GM12878 (cell line): Measurements from ENCODE around the gene WDR18. TPM values are rescaled to one million over a fixed set of nuclear protein-coding genes. Genes with fewer than 3 reads are reported as not detected.

Source experiments
- ATAC-seq: fragments of 200-7000 bp; cut with Tn5 transposase; 3 replicates; pipeline ENCODE4 v1.9.1; 2020; ENCODE audit warnings: mild to moderate bottlenecking, moderate library complexity
- BruUV-seq: library from RNA; stranded (reverse); fragments of 400-500 nt; replicated peaks from 2 replicates; lab custom pipeline; 2021; lab: Mats Ljungman, UMichigan
- CTCF ChIA-PET: fragments of 300-600 bp; sonication (Branson Sonifier 250); formaldehyde crosslinking; extraction: SDS; loops from one replicate; lab custom pipeline; 2021; ENCODE audit warnings: inconsistent platforms; lab: Yijun Ruan, JAX
- POLR2A ChIA-PET: fragments of 350-600 bp; formaldehyde crosslinking; extraction: SDS; loops from one replicate; lab custom pipeline; 2021; ENCODE audit warnings: inconsistent platforms; lab: Charles Lee
- RAD21 ChIA-PET: fragments of 300-600 bp; sonication (Branson Sonifier 250); formaldehyde crosslinking; loops from one replicate; lab custom pipeline; 2023; ENCODE audit warnings: antibody characterized with exemption; ENCODE audit not compliant: unreplicated experiment; lab: Charles Lee
- SMC1A ChIA-PET: fragments of 300-600 bp; sonication (Branson Sonifier 250); formaldehyde crosslinking; loops from one replicate; lab custom pipeline; 2023; ENCODE audit not compliant: unreplicated experiment, uncharacterized antibody; lab: Charles Lee
- DNase-seq: peaks from one replicate; pipeline ENCODE4 v3.0.0-alpha.2; 2011; ENCODE audit warnings: low read depth, low spot score
- FAIRE-seq: peaks from 3 replicates; lab custom pipeline; 2011; peaks lifted over from hg19 to GRCh38; lab: Jason Lieb, UNC
- H2AFZ ChIP-seq: 2 replicates; pipeline ENCODE4 v1.6.0; 2011; ENCODE audit warnings: low read depth, low read length, control low read depth; ENCODE audit not compliant: control insufficient read depth
- H3K27ac ChIP-seq: 2 replicates; pipeline ENCODE4 v1.5.1; 2011; ENCODE audit warnings: control low read depth; ENCODE audit not compliant: control insufficient read depth, insufficient read depth
- H3K27me3 ChIP-seq, 2 experiments: replicated peaks in 1 of 2; 2 replicates each; pipeline versions ENCODE4 v1.6.0 to v1.6.1; 2011; ENCODE audit warnings: low read length in 1 of 2; ENCODE audit not compliant: control insufficient read depth in 2 of 2, insufficient read depth in 2 of 2
- H3K36me3 ChIP-seq, 2 experiments: 2 replicates each; pipeline ENCODE4 v1.5.1; 2011; ENCODE audit warnings: low read length in 1 of 2; ENCODE audit not compliant: control insufficient read depth in 2 of 2, insufficient read depth in 2 of 2
- H3K4me1 ChIP-seq: 2 replicates; pipeline ENCODE4 v1.6.1; 2011; ENCODE audit warnings: mild to moderate bottlenecking, low read length, moderate library complexity, mixed read lengths; ENCODE audit not compliant: control insufficient read depth, insufficient read depth
- H3K4me2 ChIP-seq: 2 replicates; pipeline ENCODE4 v1.6.0; 2011; ENCODE audit warnings: control low read depth; ENCODE audit not compliant: control insufficient read depth, insufficient read depth
- H3K4me3 ChIP-seq: fragments of 200-600 bp; sonication (generic); 2 replicates; pipeline ENCODE4 v1.5.1; 2016
- H3K79me2 ChIP-seq: 2 replicates; pipeline ENCODE4 v1.6.0; 2011; ENCODE audit warnings: low read length; ENCODE audit not compliant: control insufficient read depth, insufficient read depth
- H3K9ac ChIP-seq: 2 replicates; pipeline ENCODE4 v1.8.0; 2011; ENCODE audit warnings: low read length, control low read depth, mixed read lengths; ENCODE audit not compliant: control insufficient read depth, insufficient read depth
- H3K9me3 ChIP-seq: replicated peaks from 3 replicates; pipeline ENCODE4 v1.5.1; 2011; ENCODE audit warnings: mild to moderate bottlenecking, low read length; ENCODE audit not compliant: control insufficient read depth, insufficient read depth
- H4K20me1 ChIP-seq: 2 replicates; pipeline ENCODE4 v1.6.0; 2011; ENCODE audit not compliant: control insufficient read depth, insufficient read depth
- CBX3 ChIP-seq: fragments of 200-600 bp; sonication (generic); IDR thresholded peaks from 2 replicates; pipeline ENCODE4 v1.6.1; 2016; ENCODE audit warnings: low read depth, borderline replicate concordance
- CREM ChIP-seq: IDR thresholded peaks from 2 replicates; pipeline ENCODE4 v1.6.1; 2014; ENCODE audit warnings: antibody characterized with exemption, low read depth
- GABPA ChIP-seq: IDR thresholded peaks from 2 replicates; pipeline ENCODE4 v1.6.1; 2014; ENCODE audit warnings: antibody characterized with exemption, low read depth, mild to moderate bottlenecking, inconsistent platforms
- NBN ChIP-seq: fragments of 450-650 bp; IDR thresholded peaks from 2 replicates; pipeline ENCODE4 v1.6.1; 2016
- NR2C2 ChIP-seq: IDR thresholded peaks from 2 replicates; pipeline ENCODE4 v1.6.1; 2011; ENCODE audit warnings: borderline replicate concordance, low read depth; ENCODE audit not compliant: control insufficient read depth, insufficient read length
- PRDM15 ChIP-seq: fragments of 450-650 bp; formaldehyde crosslinking; IDR thresholded peaks from 2 replicates; pipeline ENCODE4 v1.4.0; 2020; ENCODE audit warnings: mild to moderate bottlenecking, moderate library complexity
- ZBTB33 ChIP-seq: fragments of 450-650 bp; IDR thresholded peaks from 2 replicates; pipeline ENCODE4 v1.6.1; 2017; ENCODE audit warnings: mild to moderate bottlenecking
- ZNF24 ChIP-seq: fragments of 450-650 bp; IDR thresholded peaks from 2 replicates; pipeline ENCODE4 v1.6.1; 2017; ENCODE audit warnings: antibody characterized with exemption, mild to moderate bottlenecking
- ZNF384 ChIP-seq: IDR thresholded peaks from 2 replicates; pipeline ENCODE4 v1.6.1; 2012; ENCODE audit warnings: low read depth, mild to moderate bottlenecking, low read length, improper control_type of control experiment, borderline replicate concordance
- WGBS: methylation state at CpG from one replicate; pipeline ENCODE4 v1.1.6; 2016; ENCODE audit warnings: low lambda C conversion rate; ENCODE audit not compliant: insufficient replicate concordance, insufficient coverage; ENCODE audit errors: missing lambda C conversion rate; 5-methylcytosine and 5-hydroxymethylcytosine counted together
- in situ Hi-C: fragments of 300-500 bp; cut with MboI; formaldehyde crosslinking; loops from 9 replicates; pipeline ENCODE4 v1.14.3; 2018; ENCODE audit warnings: mixed read lengths
- intact Hi-C: fragments of 100-400 bp; cut with micrococcal nuclease; formaldehyde crosslinking; loops from one replicate; pipeline ENCODE4 v1.14.2; 2022; ENCODE audit not compliant: unreplicated experiment
- polyA plus RNA-seq, 11 experiments: library from polyadenylated mRNA; depleted of rRNA in 4 of 11; unstranded in 6 of 11; stranded (reverse) in 5 of 11; fragments of >200 nt; fragmentation: Nextera tagmentation in 4 of 11; fragmentation: Illumina TruSeq in 1 of 11; extraction: Ambion mirVana in 4 of 11; extraction: Trizol in 1 of 11; gene quantifications; 1 replicate in 1 of 11; 2 replicates in 10 of 11; pipeline versions ENCODE4 v1.2.1 to v1.2.3, GENCODE V29; 2011 to 2016; ENCODE audit warnings: inconsistent platforms in 2 of 11, missing spikeins in 2 of 11, low read depth in 1 of 11
- total RNA-seq, 4 experiments: library from RNA; depleted of rRNA in 3 of 4; stranded (reverse); fragments of >200 nt in 3 of 4; fragmentation: Illumina TruSeq in 1 of 4; extraction: Trizol in 1 of 4; gene quantifications; 2 replicates each; pipeline versions ENCODE4 v1.2.1 to v1.2.3, GENCODE V29; 2013 to 2021
- TF ChIP-seq, protein P1 (sequence below): fragments of 450-650 bp; IDR thresholded peaks from 2 replicates; pipeline ENCODE4 v1.6.1; 2017; ENCODE audit warnings: mild to moderate bottlenecking, moderate library complexity

WDR18 gene
- total and polyA plus RNA-seq, 10 of the 15 experiments (the other 5 are each of a cell fraction or from before 2014, with no cell fraction given), result 3.0 to 206 (median 62.3) TPM

- TF ChIP-seq ZNF24 (no peak), NR2C2 (no peak), CBX3 (no peak), CREM (peak; percentile 41; the same call in 1 of the 2 replicates), PRDM15 (CRISPR knock-in tag) (no peak), GABPA (no peak)
These were observed 35.2 kb upstream of the WDR18 start (continued) for GRCh38 chr19:948842-949496.

GRCh38 chr19:950352-951066, 33.6 kb upstream of the WDR18 start:
- DNase-seq (no peak), ATAC-seq (no peak), FAIRE-seq (no peak)
- in situ Hi-C loops, result no loop called here
- Histone ChIP-seq H3K4me1 (peaks cover 79% of the 10 kb centered on the region), H3K27ac (peak overlapping the region; percentile 95), H2AFZ (no peak overlapping the region), H3K4me2 (peak overlapping the region; percentile 85), H3K4me3 (peak overlapping the region; percentile 41), H3K36me3 (peaks cover 0 to 5% of the 10 kb centered on the region in 2 experiments; a peak in 3 of 4 replicates), H4K20me1 (no peaks in the 10 kb centered on the region), H3K9ac (peak overlapping the region; percentile 39; the same call in 1 of the 2 replicates), H3K79me2 (peaks cover 64% of the 10 kb centered on the region), H3K9me3 (no peaks in the 10 kb centered on the region), H3K27me3 (no peaks in the 10 kb centered on the region)
- ChIA-PET CTCF (no interaction called here), SMC1A (interaction anchor here (0.6 to 2.6 kb wide), 4 partner anchors 18 to 273 kb away, joined by 4 to 16 read pairs (median 4); no protein-coding TSS in a partner anchor), POLR2A (interaction anchor here (0.6 to 1.3 kb wide), 4 partner anchors 18 to 316 kb away, joined by 3 to 4 read pairs (median 3); no protein-coding TSS in a partner anchor), RAD21 (interaction anchor here (0.8 to 1.1 kb wide), 3 partner anchors 25 to 69 kb away, joined by 3 to 4 read pairs (median 3); no protein-coding TSS in a partner anchor)
- no TSS peak for BruUV-seq
- 4% methylated on average over 15 of the region's 17 CpGs for WGBS
- intact Hi-C loops, result no loop called here
- TF ChIP-seq ZNF384 (no peak), ZBTB33 (no peak), NBN (peak; percentile 18; the same call in 1 of the 2 replicates)
- TF ChIP-seq, protein P1, sequence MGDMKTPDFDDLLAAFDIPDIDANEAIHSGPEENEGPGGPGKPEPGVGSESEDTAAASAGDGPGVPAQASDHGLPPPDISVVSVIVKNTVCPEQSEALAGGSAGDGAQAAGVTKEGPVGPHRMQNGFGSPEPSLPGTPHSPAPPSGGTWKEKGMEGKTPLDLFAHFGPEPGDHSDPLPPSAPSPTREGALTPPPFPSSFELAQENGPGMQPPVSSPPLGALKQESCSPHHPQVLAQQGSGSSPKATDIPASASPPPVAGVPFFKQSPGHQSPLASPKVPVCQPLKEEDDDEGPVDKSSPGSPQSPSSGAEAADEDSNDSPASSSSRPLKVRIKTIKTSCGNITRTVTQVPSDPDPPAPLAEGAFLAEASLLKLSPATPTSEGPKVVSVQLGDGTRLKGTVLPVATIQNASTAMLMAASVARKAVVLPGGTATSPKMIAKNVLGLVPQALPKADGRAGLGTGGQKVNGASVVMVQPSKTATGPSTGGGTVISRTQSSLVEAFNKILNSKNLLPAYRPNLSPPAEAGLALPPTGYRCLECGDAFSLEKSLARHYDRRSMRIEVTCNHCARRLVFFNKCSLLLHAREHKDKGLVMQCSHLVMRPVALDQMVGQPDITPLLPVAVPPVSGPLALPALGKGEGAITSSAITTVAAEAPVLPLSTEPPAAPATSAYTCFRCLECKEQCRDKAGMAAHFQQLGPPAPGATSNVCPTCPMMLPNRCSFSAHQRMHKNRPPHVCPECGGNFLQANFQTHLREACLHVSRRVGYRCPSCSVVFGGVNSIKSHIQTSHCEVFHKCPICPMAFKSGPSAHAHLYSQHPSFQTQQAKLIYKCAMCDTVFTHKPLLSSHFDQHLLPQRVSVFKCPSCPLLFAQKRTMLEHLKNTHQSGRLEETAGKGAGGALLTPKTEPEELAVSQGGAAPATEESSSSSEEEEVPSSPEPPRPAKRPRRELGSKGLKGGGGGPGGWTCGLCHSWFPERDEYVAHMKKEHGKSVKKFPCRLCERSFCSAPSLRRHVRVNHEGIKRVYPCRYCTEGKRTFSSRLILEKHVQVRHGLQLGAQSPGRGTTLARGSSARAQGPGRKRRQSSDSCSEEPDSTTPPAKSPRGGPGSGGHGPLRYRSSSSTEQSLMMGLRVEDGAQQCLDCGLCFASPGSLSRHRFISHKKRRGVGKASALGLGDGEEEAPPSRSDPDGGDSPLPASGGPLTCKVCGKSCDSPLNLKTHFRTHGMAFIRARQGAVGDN, result peak; percentile 45
